Loucy (cell line): ENCODE results near the gene CTIF.

Experiments
- H2AFZ ChIP-seq: fragments of 200-600 bp; sonication (generic); 2 replicates; pipeline ENCODE4 v1.6.0; 2016; ENCODE audit warnings: antibody characterized with exemption, mild to moderate bottlenecking, low read length, moderate library complexity
- H3F3A ChIP-seq: fragments of 200-600 bp; 2 replicates; pipeline ENCODE4 v1.6.0; 2016; ENCODE audit warnings: antibody characterized with exemption, low read depth, mild to moderate bottlenecking
- H3K27me3 ChIP-seq: fragments of 200-600 bp; sonication (generic); 2 replicates; pipeline ENCODE4 v1.6.1; 2014; ENCODE audit warnings: low read length, mild to moderate bottlenecking; ENCODE audit not compliant: insufficient read depth, poor library complexity, severe bottlenecking
- H3K36me3 ChIP-seq: fragments of 200-600 bp; sonication (generic); 2 replicates; pipeline ENCODE4 v1.6.1; 2016; ENCODE audit warnings: low read length; ENCODE audit not compliant: insufficient read depth
- H3K4me1 ChIP-seq: fragments of 200-600 bp; sonication (generic); 2 replicates; pipeline ENCODE4 v1.5.1; 2014; ENCODE audit warnings: low read length, mild to moderate bottlenecking; ENCODE audit not compliant: insufficient read depth, poor library complexity, severe bottlenecking
- H3K4me2 ChIP-seq: fragments of 200-600 bp; sonication (generic); 2 replicates; pipeline ENCODE4 v1.6.0; 2014; ENCODE audit warnings: antibody characterized with exemption, low read length, low read depth, mild to moderate bottlenecking; ENCODE audit not compliant: poor library complexity, severe bottlenecking
- H3K4me3 ChIP-seq: fragments of 200-600 bp; sonication (generic); 2 replicates; pipeline ENCODE4 v1.5.1; 2014; ENCODE audit warnings: low read length, mild to moderate bottlenecking, mixed read lengths; ENCODE audit not compliant: poor library complexity, severe bottlenecking
- H3K79me2 ChIP-seq: fragments of 200-600 bp; sonication (generic); 2 replicates; pipeline ENCODE4 v1.6.1; 2014; ENCODE audit warnings: low read length; ENCODE audit not compliant: insufficient read depth
- H3K9ac ChIP-seq: fragments of 200-600 bp; sonication (generic); 2 replicates; pipeline ENCODE4 v1.6.0; 2014; ENCODE audit warnings: mild to moderate bottlenecking, low read depth, low read length, moderate library complexity; ENCODE audit not compliant: poor library complexity, severe bottlenecking
- H3K9me2 ChIP-seq: fragments of 200-600 bp; sonication (generic); replicated peaks from 2 replicates; pipeline ENCODE4 v1.6.1; 2016; ENCODE audit warnings: low read depth, low read length, mixed read lengths
- H3K9me3 ChIP-seq: fragments of 200-600 bp; sonication (generic); 2 replicates; pipeline ENCODE4 v1.6.1; 2014; ENCODE audit warnings: mild to moderate bottlenecking, antibody characterized with exemption, low read length, low read depth; ENCODE audit not compliant: insufficient read depth
- H4K20me1 ChIP-seq: fragments of 200-600 bp; sonication (generic); 2 replicates; pipeline ENCODE4 v1.6.0; 2014; ENCODE audit warnings: antibody characterized with exemption, low read length, mild to moderate bottlenecking; ENCODE audit not compliant: insufficient read depth, poor library complexity, severe bottlenecking
- EZH2phosphoT487 ChIP-seq: fragments of 200-600 bp; IDR thresholded peaks from 2 replicates; pipeline ENCODE4 v1.6.1; 2018; ENCODE audit warnings: antibody characterized with exemption, mild to moderate bottlenecking, moderate library complexity, borderline replicate concordance
- TF ChIP-seq, protein P1 (sequence below): fragments of 200-600 bp; sonication (generic); conservative IDR thresholded peaks from 2 replicates; pipeline ENCODE4 v1.5.1; 2014; ENCODE audit warnings: mild to moderate bottlenecking, antibody characterized with exemption, low read length

CTIF gene

DNA sequence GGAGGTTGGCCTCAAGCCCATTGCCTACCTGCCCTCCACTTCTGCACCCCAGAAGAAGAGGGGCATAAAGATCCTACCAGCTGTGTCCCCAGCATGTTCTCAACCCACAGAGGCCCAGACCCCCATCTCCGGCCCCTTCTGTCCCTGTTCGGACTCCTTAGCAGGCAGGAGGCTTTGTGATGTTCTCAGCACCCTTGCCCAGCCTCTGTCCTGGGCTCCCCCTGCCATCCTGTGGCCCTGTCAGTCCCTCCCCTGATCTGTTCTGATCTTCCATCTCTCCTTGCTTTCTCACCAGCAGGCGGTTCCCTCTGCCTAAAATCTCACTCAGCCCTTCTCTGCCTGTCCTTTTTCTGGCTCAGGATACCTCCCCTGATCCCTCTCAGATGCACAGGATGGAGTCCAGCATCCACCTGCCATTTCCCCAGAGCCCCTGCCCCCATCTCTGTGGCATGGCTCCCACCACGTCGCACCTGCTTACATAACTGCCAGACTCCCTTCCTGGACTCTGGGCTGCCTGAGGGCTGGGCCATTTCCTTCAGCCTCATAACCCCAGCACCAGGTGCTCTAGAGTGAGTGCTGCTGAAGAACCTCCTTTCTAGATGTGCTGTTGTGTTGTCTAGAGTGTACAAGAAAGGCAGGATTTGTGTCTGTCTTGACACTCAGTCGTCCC, 134.0 kb downstream of the CTIF start:
- no peak overlapping the region for H3K9ac ChIP-seq
- TF ChIP-seq, protein P1, sequence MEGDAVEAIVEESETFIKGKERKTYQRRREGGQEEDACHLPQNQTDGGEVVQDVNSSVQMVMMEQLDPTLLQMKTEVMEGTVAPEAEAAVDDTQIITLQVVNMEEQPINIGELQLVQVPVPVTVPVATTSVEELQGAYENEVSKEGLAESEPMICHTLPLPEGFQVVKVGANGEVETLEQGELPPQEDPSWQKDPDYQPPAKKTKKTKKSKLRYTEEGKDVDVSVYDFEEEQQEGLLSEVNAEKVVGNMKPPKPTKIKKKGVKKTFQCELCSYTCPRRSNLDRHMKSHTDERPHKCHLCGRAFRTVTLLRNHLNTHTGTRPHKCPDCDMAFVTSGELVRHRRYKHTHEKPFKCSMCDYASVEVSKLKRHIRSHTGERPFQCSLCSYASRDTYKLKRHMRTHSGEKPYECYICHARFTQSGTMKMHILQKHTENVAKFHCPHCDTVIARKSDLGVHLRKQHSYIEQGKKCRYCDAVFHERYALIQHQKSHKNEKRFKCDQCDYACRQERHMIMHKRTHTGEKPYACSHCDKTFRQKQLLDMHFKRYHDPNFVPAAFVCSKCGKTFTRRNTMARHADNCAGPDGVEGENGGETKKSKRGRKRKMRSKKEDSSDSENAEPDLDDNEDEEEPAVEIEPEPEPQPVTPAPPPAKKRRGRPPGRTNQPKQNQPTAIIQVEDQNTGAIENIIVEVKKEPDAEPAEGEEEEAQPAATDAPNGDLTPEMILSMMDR: no peak
- TF ChIP-seq EZH2phosphoT487: no peak
- H3K4me1 ChIP-seq: peaks cover 32% of the 10 kb centered on the region
- H3K9me2 ChIP-seq: no peaks in the 10 kb centered on the region
- peak overlapping the region; percentile 24 for H3K4me2 ChIP-seq
- no peaks in the 10 kb centered on the region for H3F3A ChIP-seq
- peaks cover 21% of the 10 kb centered on the region; the same call in 1 of the 2 replicates for H3K36me3 ChIP-seq
- H3K27me3 ChIP-seq: no peaks in the 10 kb centered on the region
- H4K20me1 ChIP-seq: no peaks in the 10 kb centered on the region
- no peak overlapping the region for H3K4me3 ChIP-seq
- H2AFZ ChIP-seq: no peak overlapping the region
- no peaks in the 10 kb centered on the region for H3K79me2 ChIP-seq
- peaks cover 10% of the 10 kb centered on the region; the same call in 1 of the 2 replicates for H3K9me3 ChIP-seq

DNA sequence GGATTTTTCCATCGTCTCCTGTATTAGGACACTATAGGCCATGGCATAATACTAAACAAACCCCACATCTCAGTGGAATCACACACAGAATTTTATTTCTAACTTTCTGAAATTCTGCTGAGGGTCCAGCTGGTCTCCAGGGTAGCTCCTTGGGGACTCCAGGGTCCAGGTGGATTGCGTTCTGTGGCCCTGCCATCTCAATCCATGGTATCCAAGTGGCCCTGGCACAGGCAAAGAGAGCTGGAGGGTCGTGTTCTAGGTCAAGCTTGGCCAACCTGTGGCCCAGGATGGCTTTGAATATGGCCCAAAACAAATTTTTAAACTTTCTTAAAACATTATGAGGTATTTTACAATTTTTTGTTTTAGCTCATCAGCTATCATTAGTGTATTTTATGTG, 134.6 kb downstream of the CTIF start:
- H3K9me3 ChIP-seq: peaks cover 10% of the 10 kb centered on the region; the same call in 1 of the 2 replicates
- H3K4me2 ChIP-seq: peak overlapping the region; percentile 24
- H3K27me3 ChIP-seq: no peaks in the 10 kb centered on the region

DNA sequence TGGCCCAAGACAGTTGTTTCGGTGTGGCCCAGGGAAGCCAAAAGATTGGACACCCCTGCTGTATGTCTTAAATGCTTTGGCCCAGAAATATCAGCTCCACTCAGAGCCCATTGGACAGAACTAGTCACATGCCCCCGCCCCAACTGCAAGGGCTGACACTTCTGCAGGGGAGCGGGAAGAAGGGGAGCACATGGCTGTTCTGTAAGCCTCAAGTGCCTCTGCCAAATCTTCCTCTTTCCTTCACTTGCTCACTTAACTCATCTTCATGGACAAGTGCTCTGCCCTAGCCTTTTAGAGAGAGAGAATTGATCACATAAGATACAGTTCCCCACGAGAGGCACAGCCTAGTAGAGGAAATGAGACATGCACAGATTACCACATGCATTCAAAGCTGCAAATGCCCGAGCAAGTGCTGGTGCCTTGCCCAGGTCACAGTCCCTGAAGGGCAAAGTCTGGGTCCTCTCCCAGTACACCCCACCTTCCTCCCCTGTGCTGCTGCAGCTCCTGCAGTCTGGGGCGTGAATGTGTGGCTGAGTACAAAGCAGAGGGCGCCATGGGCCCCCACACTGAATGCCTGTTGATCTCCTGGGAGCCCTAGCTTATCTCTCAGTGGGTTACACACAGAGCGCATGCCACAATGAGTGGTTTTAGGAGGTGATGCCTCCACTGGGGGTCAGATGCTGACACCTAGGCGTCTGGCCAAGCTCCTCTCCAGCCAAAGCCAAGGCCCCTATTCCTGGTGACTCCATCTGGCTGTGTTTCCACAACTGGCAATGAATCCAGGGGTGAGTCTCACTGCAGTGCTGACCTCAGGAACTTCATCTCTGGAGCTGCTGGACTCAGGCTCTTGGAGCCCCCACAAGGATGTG, 135.3 kb downstream of the CTIF start:
- H3K9me3 ChIP-seq: peaks cover 10% of the 10 kb centered on the region; the same call in 1 of the 2 replicates
- TF ChIP-seq EZH2phosphoT487: no peak
- TF ChIP-seq, protein P1: no peak
- no peaks in the 10 kb centered on the region for H3F3A ChIP-seq
- peaks cover 18% of the 10 kb centered on the region; the same call in 1 of the 2 replicates for H3K36me3 ChIP-seq
- H3K27me3 ChIP-seq: no peaks in the 10 kb centered on the region
- H2AFZ ChIP-seq: no peak overlapping the region
- no peak overlapping the region for H3K4me3 ChIP-seq
- no peaks in the 10 kb centered on the region for H4K20me1 ChIP-seq
- no peaks in the 10 kb centered on the region for H3K9me2 ChIP-seq
- peaks cover 35% of the 10 kb centered on the region for H3K4me1 ChIP-seq
- H3K4me2 ChIP-seq: no peak overlapping the region
- H3K79me2 ChIP-seq: no peaks in the 10 kb centered on the region
- H3K9ac ChIP-seq: peak overlapping the region; percentile 15

More for the DNA sequence above, 134.6 kb downstream of the CTIF start:
- Histone ChIP-seq H3K36me3 (peaks cover 18% of the 10 kb centered on the region; the same call in 1 of the 2 replicates), H3K9ac (no peak overlapping the region), H3K4me3 (no peak overlapping the region), H3K9me2 (no peaks in the 10 kb centered on the region), H3K79me2 (no peaks in the 10 kb centered on the region), H4K20me1 (no peaks in the 10 kb centered on the region), H2AFZ (no peak overlapping the region), H3F3A (no peaks in the 10 kb centered on the region), H3K4me1 (peaks cover 32% of the 10 kb centered on the region)
- TF ChIP-seq EZH2phosphoT487: no peak
- TF ChIP-seq, protein P1: no peak
